Right lung (tissue), 5 donors: Measurements from ENCODE around the gene PTAR1. TPM values are rescaled to one million over a fixed set of nuclear protein-coding genes. Genes with fewer than 3 reads are reported as not detected.

Source experiments
- DNase-seq, 2 donors: peaks; one replicate each; pipeline ENCODE4 v3.0.0-alpha.2; 2013
- polyA plus RNA-seq, 5 donors: library from polyadenylated mRNA; unstranded; fragments of 120-200 nt; gene quantifications; one replicate each; pipeline versions ENCODE4 v1.2.1 to v1.2.3, GENCODE V29; 2013; ENCODE audit warnings: inconsistent platforms in 1 of 5, low replicate concordance in 1 of 5; ENCODE audit not compliant: insufficient read length in 5 of 5, insufficient read depth in 1 of 5

PTAR1 gene
- polyA plus RNA-seq, 5 donors = 39.6 to 117 (median 79.7) TPM

- DNase-seq = peak; percentile 37 to 39
Measured at GRCh38 chr9:69757996-69758675, 1.7 kb downstream of the PTAR1 start.

- DNase-seq = no peak
Measured at GRCh38 chr9:69755205-69755604, 4.6 kb downstream of the PTAR1 start.

- DNase-seq = no peak
Measured at GRCh38 chr9:69753830-69754229, 6.0 kb downstream of the PTAR1 start.

GRCh38 chr9:69750085-69750484 lies 9.7 kb downstream of the PTAR1 start:
- no peak for DNase-seq

GRCh38 chr9:69748304-69748703 lies 11.5 kb downstream of the PTAR1 start:
- DNase-seq = no peak

- DNase-seq = no peak
Measured at GRCh38 chr9:69746859-69747560, 12.8 kb downstream of the PTAR1 start.

- DNase-seq = no peak
Measured at GRCh38 chr9:69745716-69746437, 13.9 kb downstream of the PTAR1 start.

GRCh38 chr9:69744688-69745380 lies 15.0 kb downstream of the PTAR1 start:
- no peak for DNase-seq

GRCh38 chr9:69743930-69744329 lies 15.9 kb downstream of the PTAR1 start:
- DNase-seq = no peak

GRCh38 chr9:69740872-69741505 lies 18.8 kb downstream of the PTAR1 start:
- no peak for DNase-seq

GRCh38 chr9:69731348-69731747 lies 28.5 kb downstream of the PTAR1 start:
- DNase-seq = no peak

- no peak for DNase-seq
Measured at GRCh38 chr9:69719983-69720382, 39.8 kb downstream of the PTAR1 start.

- DNase-seq = no peak
Measured at GRCh38 chr9:69719367-69719766, 40.4 kb downstream of the PTAR1 start.

- no peak for DNase-seq
Measured at GRCh38 chr9:69718218-69718617, 41.6 kb downstream of the PTAR1 start.

GRCh38 chr9:69715825-69716224 lies 44.0 kb downstream of the PTAR1 start:
- DNase-seq = no peak

GRCh38 chr9:69715096-69715495 lies 44.7 kb downstream of the PTAR1 start:
- DNase-seq = no peak

GRCh38 chr9:69697475-69697874 lies 62.3 kb downstream of the PTAR1 start:
- DNase-seq = no peak

- no peak for DNase-seq
Measured at GRCh38 chr9:69696802-69697201, 63.0 kb downstream of the PTAR1 start.

- DNase-seq = no peak
Measured at GRCh38 chr9:69689991-69690538, 69.7 kb downstream of the PTAR1 start.

GRCh38 chr9:69683927-69684326 lies 75.9 kb downstream of the PTAR1 start:
- no peak for DNase-seq

- no peak for DNase-seq
Measured at GRCh38 chr9:69678843-69679538, 80.8 kb downstream of the PTAR1 start.
